GM11168 (cell line): ENCODE measurements around the gene FANCC.
"Not testable (repeated sequence)": the region's sequence is repeated elsewhere in the genome, so short reads cannot be mapped to it uniquely, and the experiment has no call there.

ENCODE experiments used
- in situ Hi-C: fragments of 300-500 bp; cut with MboI; formaldehyde crosslinking; loops from one replicate; pipeline ENCODE4 v1.12.0; 2022; ENCODE audit warnings: low sequenced_read_pairs; ENCODE audit not compliant: unreplicated experiment

The FANCC gene

DNA sequence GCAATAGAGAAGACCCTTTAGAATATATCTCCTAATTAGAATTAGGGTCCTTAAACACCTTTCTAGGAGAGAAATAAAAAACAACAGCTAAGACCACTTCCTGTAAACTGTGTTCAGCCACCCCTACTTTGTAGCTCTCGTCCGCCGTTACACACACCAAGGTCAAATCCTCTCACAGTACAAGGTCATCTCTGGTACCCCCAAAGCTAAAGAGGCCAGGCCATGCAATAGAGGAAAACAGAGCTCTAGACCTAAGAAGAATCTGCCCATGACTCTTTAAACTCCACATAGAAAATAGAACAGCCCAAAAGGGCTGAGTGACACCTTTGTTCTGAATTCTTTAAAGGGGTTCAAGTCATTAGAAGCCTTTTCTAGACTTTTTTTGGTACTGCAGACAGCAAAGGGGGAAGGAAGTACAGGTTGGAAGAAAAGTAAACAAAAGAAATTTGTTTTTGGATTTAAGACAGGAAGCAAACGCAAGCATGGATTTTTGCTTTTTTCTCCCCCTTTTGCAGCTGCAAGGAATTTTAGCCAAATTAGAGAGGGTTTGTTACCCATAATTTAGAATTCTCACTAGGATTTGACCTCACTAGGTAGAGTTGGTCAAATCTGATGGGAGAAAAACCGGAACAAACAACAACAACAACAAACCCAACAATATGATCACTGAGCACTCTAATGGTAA, 13.4 kb upstream of the FANCC start:
- in situ Hi-C loops = no loop called here

DNA sequence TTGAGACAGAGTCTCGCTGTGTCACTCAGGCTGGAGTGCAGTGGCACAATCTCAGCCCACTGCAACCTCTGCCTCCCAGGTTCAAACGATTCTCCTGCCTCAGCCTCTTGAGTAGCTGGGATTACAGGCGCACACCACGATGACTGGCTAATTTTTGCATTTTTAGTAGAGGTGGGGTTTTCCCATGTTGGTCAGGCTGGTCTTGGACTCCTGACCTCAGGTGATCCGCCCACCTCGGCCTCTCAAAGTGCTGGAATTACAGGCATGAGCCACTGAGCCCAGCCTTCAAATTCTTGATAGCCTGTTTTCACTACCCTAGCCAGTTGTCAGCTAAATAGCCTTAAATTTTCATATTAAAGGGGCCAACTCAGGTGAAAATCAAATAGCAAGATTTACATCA, 11.6 kb upstream of the FANCC start:
- in situ Hi-C loops = not testable (repeated sequence)

DNA sequence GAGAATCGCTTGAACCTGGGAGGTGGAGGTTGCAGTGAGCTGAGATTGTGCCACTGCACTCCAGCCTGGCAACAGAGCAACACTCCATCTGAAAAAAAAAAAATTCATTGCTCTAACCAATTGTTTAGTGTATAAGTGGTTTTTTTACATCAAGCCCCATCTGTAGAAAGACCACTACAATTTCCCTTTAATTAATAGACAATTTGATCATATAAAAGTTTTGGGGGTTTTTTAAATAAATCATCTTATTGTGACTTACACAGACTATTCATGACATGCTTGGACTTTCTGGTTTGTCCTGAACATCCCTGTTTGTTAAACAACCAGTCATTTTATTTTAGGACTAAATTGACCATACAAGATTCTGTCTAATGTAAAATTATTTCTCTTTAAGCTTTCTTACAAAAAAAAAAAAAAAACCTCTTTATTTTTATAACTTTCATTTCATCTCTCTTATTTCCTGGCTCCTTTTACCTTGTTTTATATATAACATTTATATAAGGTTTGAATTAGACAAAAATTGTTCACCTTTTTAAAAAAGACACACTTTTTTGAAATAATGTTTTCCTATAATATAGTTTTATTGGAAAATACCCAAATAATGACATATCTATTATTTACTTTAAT, 9.8 kb upstream of the FANCC start:
- in situ Hi-C loops = no loop called here

DNA sequence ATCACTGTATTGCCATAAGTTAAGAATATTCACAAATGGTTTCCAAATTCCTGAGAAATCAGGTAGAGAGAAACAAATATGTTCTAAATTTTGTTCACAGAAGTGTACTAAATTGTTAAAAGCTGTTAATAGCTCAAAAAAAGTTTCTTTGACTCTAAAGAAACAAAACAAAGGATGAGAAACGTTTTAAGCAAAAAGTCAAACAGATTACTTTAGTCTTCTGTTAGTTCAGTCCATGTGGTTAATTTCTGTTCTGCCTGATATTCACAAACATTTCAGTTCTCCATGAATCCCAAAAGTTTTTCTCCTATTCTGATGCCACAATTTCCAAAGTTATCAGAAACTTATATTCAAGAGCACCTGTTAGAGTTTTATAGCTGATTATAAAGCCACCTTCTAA, 7.7 kb upstream of the FANCC start:
- in situ Hi-C loops = no loop called here

DNA sequence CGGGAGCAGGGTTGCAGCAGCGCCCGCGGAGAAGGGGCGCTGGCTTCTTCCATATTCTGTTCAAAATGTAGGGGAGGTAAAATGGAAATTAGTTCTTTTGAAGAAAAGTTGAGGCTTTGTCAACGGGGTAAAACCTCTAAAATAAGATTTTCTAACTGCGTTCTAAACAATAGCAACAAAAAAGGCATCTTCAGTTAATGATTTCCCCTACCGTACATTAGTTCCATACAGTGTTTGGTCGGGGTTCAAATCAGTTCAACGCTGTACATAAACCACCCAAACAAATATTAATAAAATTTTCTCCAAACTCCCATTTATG, 343 bp upstream of the FANCC start:
- in situ Hi-C loops = no loop called here

DNA sequence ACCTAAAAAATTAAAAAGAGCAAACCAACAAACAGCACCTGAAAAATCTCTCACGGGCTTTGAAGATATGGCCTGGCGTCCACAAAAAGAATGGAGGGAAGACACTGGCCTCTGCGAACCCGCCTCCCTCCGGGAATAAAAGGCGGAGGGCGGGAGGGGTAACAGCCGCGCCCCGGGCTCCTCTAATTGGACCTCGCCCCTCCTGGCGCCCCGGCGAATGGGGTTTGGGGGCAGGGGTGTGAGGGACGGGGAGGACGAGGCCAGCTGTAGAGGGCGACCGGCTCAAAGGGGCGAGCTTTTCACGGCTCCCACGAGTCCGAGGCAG, 753 bp downstream of the FANCC start:
- in situ Hi-C loops = no loop called here

DNA sequence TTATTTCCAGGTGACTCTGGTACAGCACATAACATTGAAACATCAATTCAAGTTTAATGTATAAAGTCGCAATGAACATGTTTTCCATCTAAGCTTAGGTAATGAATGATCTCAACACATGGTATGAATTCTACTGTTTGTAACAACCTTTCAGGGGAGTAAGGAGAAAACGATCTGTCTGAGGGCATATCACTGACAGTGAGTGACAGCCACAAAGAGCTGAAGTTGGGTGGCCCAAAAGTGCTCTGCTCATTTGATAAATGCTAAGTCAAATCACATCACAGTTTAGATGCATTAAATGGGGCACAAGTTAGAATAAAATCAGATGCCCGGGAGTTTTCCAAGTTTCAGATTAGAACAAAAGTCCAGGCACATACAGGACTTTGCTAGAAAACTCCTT, 1.2 kb downstream of the FANCC start:
- in situ Hi-C loops = no loop called here

DNA sequence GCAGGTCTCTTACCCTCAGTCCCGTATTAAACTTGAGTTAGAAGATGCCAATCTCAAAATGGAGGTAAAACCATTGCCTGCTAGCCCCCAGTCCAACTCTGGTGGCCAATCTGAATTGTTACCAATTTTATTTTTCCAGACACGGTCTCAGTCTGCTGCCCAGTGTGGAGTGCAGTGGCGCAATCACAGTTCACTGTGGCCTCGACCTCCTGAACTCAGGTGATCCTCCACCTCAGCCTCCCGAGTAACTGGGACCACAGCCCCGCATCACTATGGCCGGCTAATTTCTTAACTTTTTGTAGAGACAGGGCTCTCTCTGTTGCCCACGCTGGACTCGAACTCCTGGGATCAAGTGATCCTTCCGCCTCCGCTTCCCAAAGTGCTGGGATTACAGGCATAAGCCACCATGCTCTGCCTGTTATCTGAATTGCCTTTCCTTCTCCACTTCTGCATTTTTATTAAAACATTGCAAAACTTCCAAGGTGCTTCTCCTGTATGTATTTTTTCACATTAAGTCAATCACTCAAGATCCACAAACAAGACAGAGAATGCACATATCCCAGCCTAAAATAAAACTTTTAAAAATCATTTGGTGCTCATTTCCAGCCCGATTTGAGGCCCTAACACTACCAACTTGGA, 2.3 kb downstream of the FANCC start:
- in situ Hi-C loops = no loop called here

DNA sequence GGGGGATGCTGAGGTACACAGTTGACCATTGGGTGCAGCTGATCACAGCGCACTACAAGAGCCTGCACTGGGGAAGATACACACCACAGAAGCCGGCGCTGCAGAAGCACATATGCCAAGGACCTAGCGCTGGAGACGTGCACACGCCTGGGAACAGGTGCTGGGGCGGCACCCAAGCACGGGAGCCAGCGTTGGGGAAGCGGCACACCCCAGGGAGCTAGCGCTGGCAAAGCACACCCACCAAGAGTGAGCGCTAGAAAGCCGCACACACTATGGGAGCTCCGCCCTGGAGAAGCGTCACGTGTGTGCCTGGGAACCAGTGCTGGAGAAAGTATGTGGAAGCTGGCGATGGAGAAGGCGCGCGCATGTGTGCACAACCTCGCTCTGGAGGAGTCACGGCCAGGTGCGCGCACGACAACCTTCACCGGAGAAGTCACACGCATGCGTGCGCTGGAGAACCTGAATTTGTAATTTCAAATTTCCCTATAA, 4.5 kb downstream of the FANCC start:
- in situ Hi-C loops = no loop called here

DNA sequence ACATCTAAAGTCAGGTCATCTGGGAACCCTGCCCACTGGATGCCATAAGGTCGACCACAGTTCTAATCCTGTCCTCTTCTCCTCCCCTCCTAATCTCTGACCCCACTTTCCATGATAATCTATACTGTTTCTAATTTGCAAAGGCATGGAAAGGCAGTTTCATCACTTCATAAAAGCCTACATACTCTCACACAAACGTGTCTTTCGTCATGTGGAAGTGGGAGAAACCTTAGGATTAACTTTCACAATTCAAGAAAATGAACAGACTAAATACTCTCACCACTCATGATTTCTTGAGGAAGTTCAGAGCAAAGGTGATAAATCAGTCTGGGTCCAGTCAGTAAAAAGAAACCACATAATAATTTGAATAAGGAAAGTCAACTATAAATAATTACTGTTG, 5.5 kb downstream of the FANCC start:
- in situ Hi-C loops = no loop called here

DNA sequence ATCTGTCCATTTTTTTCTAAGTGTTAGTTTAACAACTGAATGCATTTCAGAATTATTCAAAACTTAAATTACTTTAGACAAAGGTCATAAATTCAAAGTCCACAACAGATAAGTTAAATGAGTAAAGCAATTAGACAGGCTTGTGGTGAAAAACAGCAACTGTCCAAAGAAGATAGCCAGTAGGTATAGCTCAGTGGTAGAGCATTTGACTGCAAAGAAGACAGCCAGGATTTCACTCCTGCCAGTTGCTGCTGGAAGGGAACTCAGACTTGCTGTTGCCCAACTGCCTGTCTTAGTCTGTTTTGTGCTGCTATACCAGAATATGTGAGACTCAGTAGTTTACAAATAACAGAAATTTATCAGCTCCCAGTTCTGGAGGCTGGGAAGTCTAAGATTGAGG, 10.0 kb downstream of the FANCC start:
- in situ Hi-C loops = no loop called here

DNA sequence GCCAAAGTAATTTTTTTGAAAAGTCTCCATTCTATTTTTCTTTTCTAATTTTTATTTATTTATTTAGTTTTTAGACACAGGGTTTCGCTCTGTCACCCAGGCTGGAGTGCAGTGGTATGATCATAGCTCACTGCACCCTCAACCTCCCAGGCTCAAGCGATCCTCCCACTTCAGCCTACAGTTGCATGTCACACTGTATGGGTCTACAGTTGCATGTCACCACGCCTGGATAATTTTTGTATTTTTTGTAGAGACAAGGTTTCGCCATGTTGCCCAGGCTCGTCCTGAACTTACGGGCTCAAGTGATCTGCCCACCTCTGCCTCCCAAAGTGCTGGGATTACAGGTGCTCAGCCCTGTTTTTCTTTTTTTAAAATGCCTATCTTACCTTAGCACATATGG, 10.7 kb downstream of the FANCC start:
- in situ Hi-C loops = no loop called here

DNA sequence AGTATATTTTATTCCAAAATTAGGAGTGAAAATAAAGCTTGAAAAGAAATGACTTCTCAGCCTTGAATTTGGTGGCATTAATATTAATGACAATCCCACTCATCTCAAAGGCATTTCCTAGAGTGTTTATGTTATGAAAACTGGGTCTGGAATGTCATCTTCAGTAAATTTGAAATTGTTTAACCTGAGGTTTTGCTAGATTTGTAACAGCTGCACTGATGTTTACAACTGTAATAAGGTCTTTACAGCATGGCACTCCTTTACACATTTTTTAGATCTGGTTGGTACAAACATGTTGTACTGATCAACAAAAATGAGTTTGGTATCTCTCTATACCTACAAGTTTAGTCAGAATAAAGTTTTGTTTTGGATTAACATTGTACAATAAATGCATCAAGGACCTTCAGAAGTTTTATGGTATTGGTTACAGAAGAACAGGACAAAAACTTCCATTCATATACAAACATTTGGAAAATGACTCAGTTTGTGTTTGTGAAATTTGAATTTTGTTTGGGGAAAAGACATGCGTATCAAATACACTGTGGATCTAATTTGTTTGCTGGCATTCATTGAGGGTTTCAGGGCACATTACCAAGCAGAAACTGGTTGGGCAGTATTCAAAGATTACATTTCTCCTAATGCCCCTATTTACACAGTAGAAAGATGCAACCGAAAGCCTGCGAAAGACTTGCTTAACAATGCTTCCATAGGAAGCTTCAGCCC, 11.6 kb downstream of the FANCC start:
- in situ Hi-C loops = no loop called here

DNA sequence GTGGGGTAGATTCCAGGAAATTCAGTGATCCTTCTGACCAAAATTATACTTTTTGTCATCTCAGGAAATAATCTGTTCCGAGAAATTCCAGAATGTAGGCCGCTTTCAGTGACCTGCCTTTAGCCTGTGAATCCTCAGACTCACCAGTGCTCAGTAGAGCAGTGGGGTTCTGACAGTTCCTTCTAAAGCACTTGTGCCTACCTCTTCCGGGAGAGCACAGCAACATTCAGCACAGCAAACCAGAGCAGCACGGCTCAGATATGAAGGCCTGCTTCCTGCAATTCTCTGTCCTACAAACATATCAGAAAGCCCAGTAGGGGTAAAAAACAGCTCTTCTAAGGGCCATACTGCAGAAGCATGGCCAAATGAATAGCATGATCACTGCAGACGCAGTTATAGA, 15.0 kb downstream of the FANCC start:
- in situ Hi-C loops = no loop called here

DNA sequence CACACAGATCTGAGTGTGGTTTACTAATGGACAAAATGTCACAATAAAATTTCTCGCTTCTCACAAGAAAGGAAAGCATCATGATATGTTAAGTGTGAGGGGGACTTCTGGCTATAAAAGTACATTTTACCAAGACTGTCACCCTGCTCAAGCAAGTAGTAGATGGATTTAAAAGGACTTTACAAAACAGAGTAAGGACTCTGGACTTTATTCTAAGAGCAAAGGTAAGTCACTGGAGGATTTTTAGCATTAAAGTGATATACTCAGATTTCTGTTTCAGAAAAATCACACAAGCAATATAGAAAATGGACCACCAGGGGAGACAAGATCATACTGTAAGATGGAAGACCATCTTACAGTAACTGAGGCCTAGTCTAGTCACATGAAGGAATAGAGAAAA, 19.7 kb downstream of the FANCC start:
- in situ Hi-C loops = no loop called here

DNA sequence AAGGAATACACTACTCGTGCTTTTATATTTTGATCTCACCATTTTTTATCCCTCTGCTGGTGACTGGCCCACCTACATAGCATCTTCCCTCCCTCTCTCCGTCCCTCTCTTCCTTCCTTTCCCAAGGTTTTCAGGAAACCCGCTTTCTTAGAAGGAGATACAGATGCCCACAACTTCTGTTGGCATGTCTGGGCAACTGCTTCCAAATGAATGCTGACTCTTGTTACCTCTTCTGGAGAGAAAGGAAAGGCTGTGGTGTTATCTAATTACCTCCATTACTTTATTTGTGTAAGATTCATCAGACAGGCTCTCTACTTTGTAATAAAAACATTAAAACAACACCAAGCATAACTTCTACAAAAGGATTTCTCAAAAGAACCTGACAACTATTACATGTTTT, 20.2 kb downstream of the FANCC start:
- in situ Hi-C loops = no loop called here

DNA sequence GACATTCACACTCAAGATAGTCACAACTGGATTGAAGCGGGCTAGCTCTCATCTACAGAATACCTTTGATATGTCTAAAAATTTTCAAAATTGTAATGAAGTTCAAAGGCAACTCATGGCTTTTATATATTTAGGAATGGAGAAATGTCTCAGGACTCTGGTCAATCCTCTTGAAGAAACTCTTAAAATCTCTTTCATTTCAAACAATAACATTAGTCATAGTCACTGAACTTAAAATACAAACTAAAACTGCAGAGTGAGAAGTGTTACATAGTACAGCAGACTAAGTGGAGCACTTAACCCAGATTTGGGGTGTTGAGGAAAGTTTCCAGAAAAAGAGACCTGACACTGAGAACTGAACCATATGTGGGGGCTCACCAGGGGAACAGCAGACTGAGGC, 20.7 kb downstream of the FANCC start:
- in situ Hi-C loops = no loop called here

DNA sequence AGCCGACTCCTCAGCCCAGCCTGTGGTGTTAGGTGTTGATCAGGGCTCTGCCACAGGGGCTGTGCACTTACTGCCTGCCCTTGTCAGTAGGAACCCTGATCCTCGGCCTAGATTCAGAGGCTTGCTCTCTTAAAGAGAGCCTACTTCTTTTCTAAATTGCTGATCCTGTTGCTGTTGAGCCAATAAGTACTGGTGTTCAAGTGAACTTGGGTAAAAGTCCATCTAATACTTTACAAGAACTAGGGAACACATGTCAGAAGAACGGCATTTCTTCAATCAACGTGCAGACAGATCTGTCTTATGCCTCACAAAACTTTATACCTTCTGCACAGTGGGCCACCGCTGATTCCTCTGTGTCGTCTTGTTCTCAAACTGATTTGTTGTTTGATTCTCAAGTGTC, 24.2 kb downstream of the FANCC start:
- in situ Hi-C loops = not testable (repeated sequence)

DNA sequence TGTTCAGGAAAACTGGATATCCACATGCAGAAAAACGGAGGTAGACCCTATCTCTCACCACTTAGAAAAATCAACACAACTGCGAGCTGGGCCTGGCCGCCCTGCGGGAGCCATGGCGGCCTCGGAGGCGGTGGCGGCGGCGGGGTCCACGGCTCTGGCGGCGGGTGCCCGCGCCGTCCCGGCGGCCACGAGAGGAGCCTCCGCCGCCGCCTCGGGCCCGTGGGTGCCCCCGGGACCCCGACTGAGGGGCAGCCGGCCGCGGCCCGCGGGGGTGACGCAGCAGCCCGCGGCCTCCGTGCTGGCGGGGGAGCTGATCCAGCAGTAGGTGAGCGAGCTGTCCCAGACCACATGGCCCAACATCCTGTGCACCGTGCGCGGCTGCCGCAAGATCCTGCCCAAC, 25.3 kb downstream of the FANCC start:
- in situ Hi-C loops = no loop called here

DNA sequence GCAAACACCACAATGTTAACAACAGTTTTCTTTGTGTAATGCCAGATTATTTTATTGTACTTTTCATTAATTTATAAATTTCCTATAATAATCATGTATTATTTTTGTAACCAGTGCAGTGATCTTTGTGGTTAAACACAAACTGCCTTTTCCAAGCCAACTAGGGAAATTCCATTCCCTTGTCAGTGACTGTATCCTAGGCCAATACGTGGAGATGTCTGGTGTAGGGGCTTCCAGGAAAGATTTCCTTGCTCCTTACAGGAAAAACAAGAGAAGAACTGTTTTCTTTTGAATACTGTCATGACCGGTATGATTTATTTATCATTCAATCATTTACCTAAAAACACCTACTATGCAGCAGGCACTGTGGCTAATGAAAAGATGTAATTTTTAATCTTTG, 31.4 kb downstream of the FANCC start:
- in situ Hi-C loops = no loop called here

DNA sequence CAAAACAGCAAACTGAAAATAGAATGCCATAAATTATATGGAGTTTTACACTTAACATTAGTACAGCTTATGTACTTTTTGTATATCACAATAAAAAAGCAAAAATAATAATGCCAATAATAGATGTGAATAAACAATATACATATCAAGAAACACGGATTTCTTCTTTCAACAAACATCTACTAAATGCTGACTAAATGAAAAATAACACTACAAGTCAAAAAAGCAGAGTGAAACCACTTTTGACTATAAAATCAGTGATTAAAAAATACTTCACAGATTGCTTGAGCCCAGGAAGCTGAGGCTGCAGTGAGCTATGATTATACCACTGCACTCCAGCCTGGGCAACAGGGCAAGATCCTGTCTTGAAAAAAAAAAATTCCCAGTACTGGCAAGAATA, 32.2 kb downstream of the FANCC start:
- in situ Hi-C loops = no loop called here
